CD4-positive, CD25-positive, alpha-beta regulatory T cell (primary cell): ENCODE measurements around the gene STMP1. TPM values are rescaled to one million over a fixed set of nuclear protein-coding genes. Genes with fewer than 3 reads are reported as not detected.

Experiments
- ATAC-seq, 2 donors: fragments of 150-1000 bp; cut with Tn5 transposase; one replicate each; pipeline ENCODE4 v1.10.0; 2021; ENCODE audit warnings: low read depth in 2 of 2, moderate number of reproducible peaks in 2 of 2, moderate library complexity in 1 of 2
- DNase-seq, 3 donors: peaks; one replicate each; pipeline versions ENCODE4 v3.0.0 to v3.0.0-alpha.2; 2012 to 2022; ENCODE audit warnings: mixed read lengths in 1 of 3
- H3K27ac ChIP-seq: one replicate; pipeline ENCODE4 v1.7.0; 2013; ENCODE audit warnings: mild to moderate bottlenecking, low read length; ENCODE audit not compliant: insufficient read depth, poor library complexity, severe bottlenecking
- H3K27me3 ChIP-seq: one replicate; pipeline ENCODE4 v1.7.0; 2013; ENCODE audit warnings: low read length; ENCODE audit not compliant: control insufficient read depth, insufficient read depth
- H3K36me3 ChIP-seq: one replicate; pipeline ENCODE4 v1.7.0; 2013; ENCODE audit warnings: mild to moderate bottlenecking, low read length, moderate library complexity; ENCODE audit not compliant: control insufficient read depth, insufficient read depth
- H3K4me1 ChIP-seq: 2 replicates; pipeline ENCODE4 v1.7.0; 2013; ENCODE audit warnings: mild to moderate bottlenecking, low read length; ENCODE audit not compliant: insufficient read depth, control insufficient read depth, poor library complexity, severe bottlenecking
- H3K4me3 ChIP-seq: one replicate; pipeline ENCODE4 v1.7.0; 2013; ENCODE audit warnings: low read depth, mild to moderate bottlenecking, low read length, moderate library complexity
- H3K9me3 ChIP-seq, 2 experiments: 1 replicate in 1 of 2; 2 replicates in 1 of 2; pipeline ENCODE4 v1.7.0; 2013; ENCODE audit warnings: low read length in 2 of 2, mild to moderate bottlenecking in 1 of 2, moderate library complexity in 1 of 2; ENCODE audit not compliant: control insufficient read depth in 2 of 2
- H3K27ac Mint-ChIP-seq, 3 donors: one replicate each; pipeline ENCODE4 v1.8.0; 2020 to 2022; ENCODE audit warnings: mild to moderate bottlenecking in 3 of 3, mixed read lengths in 3 of 3, moderate library complexity in 2 of 3
- H3K27me3 Mint-ChIP-seq: one replicate; pipeline ENCODE4 v1.8.0; 2022; ENCODE audit warnings: mild to moderate bottlenecking, mixed read lengths
- H3K36me3 Mint-ChIP-seq: one replicate; pipeline ENCODE4 v1.8.0; 2020; ENCODE audit warnings: mixed read lengths
- H3K4me1 Mint-ChIP-seq, 4 donors: one replicate each; pipeline ENCODE4 v1.8.0; 2020 to 2022; ENCODE audit warnings: mixed read lengths in 4 of 4, mild to moderate bottlenecking in 1 of 4
- H3K4me3 Mint-ChIP-seq, 4 donors: one replicate each; pipeline ENCODE4 v1.8.0; 2020 to 2022; ENCODE audit warnings: mild to moderate bottlenecking in 4 of 4, mixed read lengths in 4 of 4, moderate library complexity in 3 of 4
- H3K9me3 Mint-ChIP-seq, 7 donors: one replicate each; pipeline ENCODE4 v1.8.0; 2020 to 2022; ENCODE audit warnings: mixed read lengths in 7 of 7, mild to moderate bottlenecking in 3 of 7, moderate library complexity in 2 of 7
- polyA plus RNA-seq, 4 donors: library from polyadenylated mRNA; unstranded; fragments of 300-500 nt; fragmentation: Illumina TruSeq; gene quantifications; one replicate each; pipeline ENCODE4 v1.2.3, GENCODE V29; 2021
- total RNA-seq: library from RNA; stranded (reverse); gene quantifications from one replicate; pipeline ENCODE4 v1.2.3, GENCODE V29; 2022

Gene STMP1
- total RNA-seq (18.2 TPM), polyA plus RNA-seq (10 to 100 TPM; 44.3 to 61.4 (median 55.1) TPM)

GRCh38 chr7:135662373-135663114, at the start of gene STMP1:
TSS of gene STMP1 (plus strand) at chr7:135662514.
- peak within 1 kb of the TSS; percentile 69 for H3K27ac ChIP-seq
- no peaks in the 10 kb centered on the region for H3K27me3 ChIP-seq
- no peaks in the 10 kb centered on the region for H3K27me3 Mint-ChIP-seq
- ATAC-seq (peak; percentile 98 to 99), DNase-seq (peak; percentile 93 to 97 (median 93))
- H3K4me3 ChIP-seq = peak within 1 kb of the TSS; percentile 93
- H3K4me1 Mint-ChIP-seq = peaks cover 25 to 49% (median 28%) of the 10 kb centered on the region in 4 donors
- peaks cover 37% of the 10 kb centered on the region for H3K4me1 ChIP-seq
- H3K36me3 Mint-ChIP-seq = peaks cover 11% of the 10 kb centered on the region
- peak within 1 kb of the TSS; percentile 87 to 99 (median 92) for H3K4me3 Mint-ChIP-seq
- no peaks in the 10 kb centered on the region for H3K9me3 ChIP-seq
- no peaks in the 10 kb centered on the region for H3K36me3 ChIP-seq
- H3K27ac Mint-ChIP-seq = peak within 1 kb of the TSS; percentile 89 to 94 (median 92)
- H3K9me3 Mint-ChIP-seq = peaks cover 0 to 3% (median 0%) of the 10 kb centered on the region in 7 donors

- no peak for ATAC-seq
- no peaks in the 10 kb centered on the region for H3K4me1 Mint-ChIP-seq
- H3K9me3 ChIP-seq = no peaks in the 10 kb centered on the region
- no peak overlapping the region for H3K27ac Mint-ChIP-seq
- H3K4me3 Mint-ChIP-seq = no peak overlapping the region
- no peak overlapping the region for H3K4me3 ChIP-seq
- H3K27ac ChIP-seq = no peak overlapping the region
- no peaks in the 10 kb centered on the region for H3K9me3 Mint-ChIP-seq
- no peaks in the 10 kb centered on the region for H3K27me3 Mint-ChIP-seq
- DNase-seq = no peak
- peaks cover 33% of the 10 kb centered on the region for H3K36me3 Mint-ChIP-seq
- no peaks in the 10 kb centered on the region for H3K27me3 ChIP-seq
- peaks cover 72% of the 10 kb centered on the region for H3K36me3 ChIP-seq
- H3K4me1 ChIP-seq = no peaks in the 10 kb centered on the region
Measured at GRCh38 chr7:135616136-135616535, 46.2 kb upstream of the STMP1 start.

- Histone ChIP-seq H3K27ac (no peak overlapping the region), H3K4me3 (no peak overlapping the region), H3K36me3 (peaks cover 73% of the 10 kb centered on the region), H3K4me1 (no peaks in the 10 kb centered on the region), H3K27me3 (no peaks in the 10 kb centered on the region), H3K9me3 (no peaks in the 10 kb centered on the region)
- ATAC-seq = no peak
- H3K4me3 Mint-ChIP-seq = no peak overlapping the region
- DNase-seq = no peak
- H3K27me3 Mint-ChIP-seq = no peaks in the 10 kb centered on the region
- H3K36me3 Mint-ChIP-seq = peaks cover 22% of the 10 kb centered on the region
- H3K4me1 Mint-ChIP-seq = no peaks in the 10 kb centered on the region
- no peaks in the 10 kb centered on the region for H3K9me3 Mint-ChIP-seq
- H3K27ac Mint-ChIP-seq = peak overlapping the region in 1 of 3 donors; percentile 48
Measured at GRCh38 chr7:135617781-135618180, 44.5 kb upstream of the STMP1 start.

DNA sequence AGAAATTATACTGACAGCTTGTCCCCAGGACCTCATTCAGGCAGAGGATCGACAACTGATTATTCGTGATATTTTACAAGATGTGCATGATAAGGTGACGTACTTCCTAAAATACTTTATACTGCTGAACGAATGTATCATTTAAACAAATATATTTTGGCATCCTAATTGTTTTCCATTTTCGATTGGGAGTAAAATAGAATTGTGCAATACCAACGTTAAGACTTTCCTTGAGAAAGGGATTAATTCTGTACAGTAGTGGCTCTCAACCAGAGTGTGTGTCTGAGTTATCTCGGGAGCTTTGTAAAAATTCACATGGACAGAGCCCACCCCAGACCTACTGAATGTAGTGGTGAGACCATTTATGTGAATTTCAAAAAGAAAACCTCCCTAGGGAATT, 43.8 kb upstream of the STMP1 start:
- Histone ChIP-seq H3K4me1 (no peaks in the 10 kb centered on the region), H3K36me3 (peaks cover 78% of the 10 kb centered on the region), H3K9me3 (no peaks in the 10 kb centered on the region), H3K27ac (no peak overlapping the region), H3K27me3 (no peaks in the 10 kb centered on the region), H3K4me3 (no peak overlapping the region)
- H3K4me1 Mint-ChIP-seq = no peaks in the 10 kb centered on the region
- peaks cover 23% of the 10 kb centered on the region for H3K36me3 Mint-ChIP-seq
- peak overlapping the region in 2 of 3 donors; percentile 61 to 69 for H3K27ac Mint-ChIP-seq
- no peak overlapping the region for H3K4me3 Mint-ChIP-seq
- ATAC-seq (no peak), DNase-seq (no peak)
- no peaks in the 10 kb centered on the region for H3K27me3 Mint-ChIP-seq
- no peaks in the 10 kb centered on the region for H3K9me3 Mint-ChIP-seq

GRCh38 chr7:135620447-135620846, 41.9 kb upstream of the STMP1 start:
- H3K4me1 Mint-ChIP-seq = no peaks in the 10 kb centered on the region
- H3K4me1 ChIP-seq = no peaks in the 10 kb centered on the region
- no peak overlapping the region for H3K27ac ChIP-seq
- no peaks in the 10 kb centered on the region for H3K9me3 Mint-ChIP-seq
- H3K27me3 ChIP-seq = no peaks in the 10 kb centered on the region
- peaks cover 34% of the 10 kb centered on the region for H3K36me3 Mint-ChIP-seq
- H3K4me3 Mint-ChIP-seq = no peak overlapping the region
- H3K27me3 Mint-ChIP-seq = no peaks in the 10 kb centered on the region
- ATAC-seq (no peak), DNase-seq (no peak)
- H3K36me3 ChIP-seq = peaks cover 75% of the 10 kb centered on the region
- H3K4me3 ChIP-seq = no peak overlapping the region
- no peaks in the 10 kb centered on the region for H3K9me3 ChIP-seq
- H3K27ac Mint-ChIP-seq = no peak overlapping the region

DNA sequence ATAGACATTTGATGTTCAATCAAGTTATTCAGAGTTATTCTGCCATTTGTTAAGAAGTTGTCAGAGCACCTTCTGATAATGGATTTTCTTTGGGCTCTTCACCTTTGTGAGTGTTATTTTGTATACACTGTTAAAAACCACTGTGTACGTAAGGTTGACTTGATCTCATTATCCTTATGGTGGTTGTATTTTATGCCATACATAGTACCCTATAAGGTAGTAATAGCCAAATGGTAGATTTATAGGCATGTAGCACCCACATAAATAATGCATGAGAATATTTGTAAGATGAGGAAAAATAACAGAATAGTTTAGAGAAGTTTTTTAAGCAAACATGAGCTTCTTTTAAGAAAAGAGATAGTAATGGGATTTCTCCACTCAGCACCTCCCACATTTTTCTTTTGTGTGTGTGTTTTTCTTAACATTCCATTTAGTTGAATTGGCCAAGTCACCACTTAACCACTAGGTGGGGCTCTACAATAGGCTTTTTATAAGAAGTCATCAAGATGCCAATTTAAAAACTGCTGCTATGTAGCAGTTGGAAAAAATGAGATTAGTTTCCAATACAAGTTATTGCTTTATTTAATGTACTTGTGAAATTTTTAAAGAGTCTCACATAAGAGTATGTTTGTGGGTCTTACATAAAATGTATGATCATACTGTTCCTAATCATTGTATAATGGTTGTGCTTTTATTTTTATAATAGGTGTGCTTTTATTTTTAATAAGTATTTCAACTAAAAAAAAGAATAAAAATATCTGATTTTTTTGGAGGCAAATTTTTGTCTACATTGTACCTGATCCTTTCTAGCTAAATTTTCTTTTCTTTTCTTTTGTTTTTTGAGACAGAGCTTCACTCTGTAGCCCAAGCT, 41.1 kb upstream of the STMP1 start:
- no peaks in the 10 kb centered on the region for H3K9me3 ChIP-seq
- Mint-ChIP-seq H3K9me3 (no peaks in the 10 kb centered on the region), H3K27me3 (no peaks in the 10 kb centered on the region), H3K27ac (no peak overlapping the region), H3K4me1 (peaks cover 0 to 2% (median 0%) of the 10 kb centered on the region in 4 donors), H3K4me3 (no peak overlapping the region), H3K36me3 (peaks cover 42% of the 10 kb centered on the region)
- H3K27me3 ChIP-seq = no peaks in the 10 kb centered on the region
- peaks cover 75% of the 10 kb centered on the region for H3K36me3 ChIP-seq
- H3K4me3 ChIP-seq = no peak overlapping the region
- ATAC-seq (no peak), DNase-seq (peak in 2 of 3 donors; percentile 37 to 62)
- no peaks in the 10 kb centered on the region for H3K4me1 ChIP-seq
- H3K27ac ChIP-seq = no peak overlapping the region

GRCh38 chr7:135634191-135634878, 28.0 kb upstream of the STMP1 start:
- no peaks in the 10 kb centered on the region for H3K4me1 ChIP-seq
- Mint-ChIP-seq H3K4me1 (peaks cover 0 to 9% (median under 1%) of the 10 kb centered on the region in 4 donors), H3K27me3 (no peaks in the 10 kb centered on the region), H3K27ac (peak overlapping the region in 2 of 3 donors; percentile 27 to 28), H3K4me3 (no peak overlapping the region), H3K36me3 (peaks cover 71% of the 10 kb centered on the region), H3K9me3 (no peaks in the 10 kb centered on the region)
- H3K9me3 ChIP-seq = no peaks in the 10 kb centered on the region
- ATAC-seq (no peak), DNase-seq (no peak)
- peaks cover 74% of the 10 kb centered on the region for H3K36me3 ChIP-seq
- no peak overlapping the region for H3K27ac ChIP-seq
- H3K4me3 ChIP-seq = no peak overlapping the region
- H3K27me3 ChIP-seq = no peaks in the 10 kb centered on the region
